M059J (cell line): ENCODE results near the gene PAX5. TPM values are rescaled to one million over a fixed set of nuclear protein-coding genes. Genes with fewer than 3 reads are reported as not detected.

Source experiments
- total RNA-seq: library from RNA; depleted of rRNA; stranded (reverse); fragments of >200 nt; shearing (Covaris generic); gene quantifications from 2 replicates; pipeline ENCODE4 v1.2.3, GENCODE V29; 2014; rRNA removed

The PAX5 gene
- total RNA-seq, 1 experiment from 2014 or later: not detected

Other genes with a start within 250 kb of the PAX5 start
- 7.6 and 16.0 TPM in 2 replicates for gene ZCCHC7, start 86.3 kb upstream of the PAX5 start, total RNA-seq